Suprapubic skin (tissue), 4 donors: Measurements from ENCODE around the gene TBC1D1. TPM values are rescaled to one million over a fixed set of nuclear protein-coding genes. Genes with fewer than 3 reads are reported as not detected.

ENCODE experiments used
- DNase-seq, 2 donors: peaks; one replicate each; pipeline ENCODE4 v3.0.0-alpha.2; 2019; ENCODE audit warnings: low spot score in 2 of 2
- H3K27ac ChIP-seq: fragments of 200-600 bp; sonication (generic); one replicate; pipeline ENCODE4 v1.5.1; 2019
- H3K27me3 ChIP-seq: fragments of 200-600 bp; sonication (generic); one replicate; pipeline ENCODE4 v1.5.1; 2019
- H3K36me3 ChIP-seq: fragments of 200-600 bp; sonication (generic); one replicate; pipeline ENCODE4 v1.5.1; 2019
- H3K4me1 ChIP-seq: fragments of 200-600 bp; sonication (generic); one replicate; pipeline ENCODE4 v1.5.1; 2019
- H3K4me3 ChIP-seq: fragments of 200-600 bp; sonication (generic); one replicate; pipeline ENCODE4 v1.5.1; 2019; ENCODE audit warnings: mild to moderate bottlenecking
- H3K9me3 ChIP-seq: fragments of 200-600 bp; sonication (generic); one replicate; pipeline ENCODE4 v1.5.1; 2019
- CTCF ChIP-seq, 2 donors: fragments of 200-600 bp in 1 of 2; fragments of 450-650 bp in 1 of 2; sonication (generic) in 1 of 2; IDR thresholded peaks; one replicate each; pipeline ENCODE4 v1.5.1; 2016 to 2019; ENCODE audit warnings: antibody characterized with exemption in 2 of 2, mild to moderate bottlenecking in 1 of 2, moderate library complexity in 1 of 2
- EP300 ChIP-seq: sonication (generic); formaldehyde crosslinking; IDR thresholded peaks from one replicate; pipeline ENCODE4 v1.6.1; 2017; ENCODE audit warnings: antibody characterized with exemption
- POLR2A ChIP-seq, 2 donors: fragments of 450-650 bp; IDR thresholded peaks; one replicate each; pipeline ENCODE4 v1.6.1; 2017; ENCODE audit warnings: antibody characterized with exemption in 2 of 2, mild to moderate bottlenecking in 2 of 2, moderate library complexity in 2 of 2
- POLR2AphosphoS5 ChIP-seq, 3 donors: sonication (generic); formaldehyde crosslinking; IDR thresholded peaks; one replicate each; pipeline ENCODE4 v1.6.1; 2017; ENCODE audit warnings: antibody characterized with exemption in 3 of 3
- WGBS: methylation state at CpG from one replicate; pipeline ENCODE4 v1.1.5; 2018; 5-methylcytosine and 5-hydroxymethylcytosine counted together
- total RNA-seq, 4 donors: library from RNA; depleted of rRNA; stranded (reverse); fragments of >200 nt; gene quantifications; one replicate each; pipeline ENCODE4 v1.1.0, GENCODE V29; 2016

Gene TBC1D1
- total RNA-seq, 4 donors from 2014 or later = 16.3 to 32.0 (median 22.2) TPM

- 70% methylated on average over 8 of the region's 8 CpGs for WGBS
- no peaks in the 10 kb centered on the region for H3K27me3 ChIP-seq
- H3K4me3 ChIP-seq = no peak overlapping the region
- peaks cover 26% of the 10 kb centered on the region for H3K4me1 ChIP-seq
- H3K36me3 ChIP-seq = no peaks in the 10 kb centered on the region
- H3K27ac ChIP-seq = peak overlapping the region; percentile 41
- no peak for DNase-seq
- TF ChIP-seq POLR2A (IDR thresholded peaks at IDR 0.05) (no peak), CTCF (IDR thresholded peaks at IDR 0.05) (no peak), EP300 (no peak), POLR2AphosphoS5 (IDR thresholded peaks at IDR 0.05) (no peak)
- no peaks in the 10 kb centered on the region for H3K9me3 ChIP-seq
These were observed 98.7 kb downstream of the TBC1D1 start for GRCh38 chr4:37989398-37990260.

GRCh38 chr4:37990731-37991245 is 99.9 kb downstream of the TBC1D1 start:
- no peak overlapping the region for H3K27ac ChIP-seq
- H3K36me3 ChIP-seq = no peaks in the 10 kb centered on the region
- H3K27me3 ChIP-seq = no peaks in the 10 kb centered on the region
- no peak for TF ChIP-seq POLR2A (IDR thresholded peaks at IDR 0.05)
- TF ChIP-seq CTCF (IDR thresholded peaks at IDR 0.05) = no peak
- no peak for TF ChIP-seq EP300
- TF ChIP-seq POLR2AphosphoS5 (IDR thresholded peaks at IDR 0.05) = no peak
- no peak overlapping the region for H3K4me3 ChIP-seq
- no peak for DNase-seq
- 91% methylated on average over 5 of the region's 5 CpGs for WGBS
- H3K4me1 ChIP-seq = peaks cover 36% of the 10 kb centered on the region
- no peaks in the 10 kb centered on the region for H3K9me3 ChIP-seq

- no peaks in the 10 kb centered on the region for H3K9me3 ChIP-seq
- DNase-seq = no peak
- TF ChIP-seq POLR2AphosphoS5 (IDR thresholded peaks at IDR 0.05) (no peak), POLR2A (IDR thresholded peaks at IDR 0.05) (no peak), CTCF (IDR thresholded peaks at IDR 0.05) (no peak), EP300 (no peak)
- H3K27ac ChIP-seq = no peak overlapping the region
- 89% methylated on average over 8 of the region's 8 CpGs for WGBS
- H3K27me3 ChIP-seq = no peaks in the 10 kb centered on the region
- no peaks in the 10 kb centered on the region for H3K36me3 ChIP-seq
- H3K4me3 ChIP-seq = no peak overlapping the region
- H3K4me1 ChIP-seq = peaks cover 46% of the 10 kb centered on the region
These were observed 100.9 kb downstream of the TBC1D1 start for GRCh38 chr4:37991623-37992410.

GRCh38 chr4:37993806-37994205 is 102.9 kb downstream of the TBC1D1 start:
- Histone ChIP-seq H3K4me1 (peaks cover 49% of the 10 kb centered on the region), H3K27ac (no peak overlapping the region), H3K4me3 (no peak overlapping the region), H3K27me3 (no peaks in the 10 kb centered on the region), H3K9me3 (no peaks in the 10 kb centered on the region), H3K36me3 (no peaks in the 10 kb centered on the region)
- TF ChIP-seq POLR2AphosphoS5 (IDR thresholded peaks at IDR 0.05) (no peak), CTCF (IDR thresholded peaks at IDR 0.05) (no peak), POLR2A (IDR thresholded peaks at IDR 0.05) (no peak), EP300 (no peak)
- no peak for DNase-seq
- WGBS = 85% methylated on average over 10 of the region's 10 CpGs

GRCh38 chr4:37994569-37994968 is 103.7 kb downstream of the TBC1D1 start:
- Histone ChIP-seq H3K27me3 (no peaks in the 10 kb centered on the region), H3K36me3 (no peaks in the 10 kb centered on the region), H3K9me3 (no peaks in the 10 kb centered on the region), H3K4me3 (no peak overlapping the region), H3K4me1 (peaks cover 41% of the 10 kb centered on the region), H3K27ac (no peak overlapping the region)
- TF ChIP-seq POLR2A (IDR thresholded peaks at IDR 0.05) (no peak), CTCF (IDR thresholded peaks at IDR 0.05) (no peak), EP300 (no peak), POLR2AphosphoS5 (IDR thresholded peaks at IDR 0.05) (no peak)
- no peak for DNase-seq
- WGBS = 62% methylated on average over 3 of the region's 3 CpGs
